Uterus (tissue), 2 donors: Measurements from ENCODE around the gene NPC1L1.

ENCODE experiments used
- POLR2A ChIP-seq, 2 donors: fragments of 450-650 bp; IDR thresholded peaks; one replicate each; pipeline ENCODE4 v1.6.1; 2016; ENCODE audit warnings: antibody characterized with exemption in 2 of 2, mild to moderate bottlenecking in 1 of 2, moderate library complexity in 1 of 2
- TF ChIP-seq, protein P1 (sequence below), 4 experiments: fragments of 200-600 bp in 2 of 4; fragments of 450-650 bp in 2 of 4; sonication (generic) in 2 of 4; IDR thresholded peaks; one replicate each; pipeline ENCODE4 v1.5.1; 2016 to 2019; ENCODE audit warnings: antibody characterized with exemption in 4 of 4, mild to moderate bottlenecking in 2 of 4, moderate library complexity in 1 of 4

GRCh38 chr7:44486693-44487092, 54.4 kb downstream of the NPC1L1 start:
- TF ChIP-seq, protein P1, sequence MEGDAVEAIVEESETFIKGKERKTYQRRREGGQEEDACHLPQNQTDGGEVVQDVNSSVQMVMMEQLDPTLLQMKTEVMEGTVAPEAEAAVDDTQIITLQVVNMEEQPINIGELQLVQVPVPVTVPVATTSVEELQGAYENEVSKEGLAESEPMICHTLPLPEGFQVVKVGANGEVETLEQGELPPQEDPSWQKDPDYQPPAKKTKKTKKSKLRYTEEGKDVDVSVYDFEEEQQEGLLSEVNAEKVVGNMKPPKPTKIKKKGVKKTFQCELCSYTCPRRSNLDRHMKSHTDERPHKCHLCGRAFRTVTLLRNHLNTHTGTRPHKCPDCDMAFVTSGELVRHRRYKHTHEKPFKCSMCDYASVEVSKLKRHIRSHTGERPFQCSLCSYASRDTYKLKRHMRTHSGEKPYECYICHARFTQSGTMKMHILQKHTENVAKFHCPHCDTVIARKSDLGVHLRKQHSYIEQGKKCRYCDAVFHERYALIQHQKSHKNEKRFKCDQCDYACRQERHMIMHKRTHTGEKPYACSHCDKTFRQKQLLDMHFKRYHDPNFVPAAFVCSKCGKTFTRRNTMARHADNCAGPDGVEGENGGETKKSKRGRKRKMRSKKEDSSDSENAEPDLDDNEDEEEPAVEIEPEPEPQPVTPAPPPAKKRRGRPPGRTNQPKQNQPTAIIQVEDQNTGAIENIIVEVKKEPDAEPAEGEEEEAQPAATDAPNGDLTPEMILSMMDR (IDR thresholded peaks at IDR 0.05): no peak
- TF ChIP-seq POLR2A (IDR thresholded peaks at IDR 0.05): no peak
